HG02623 (cell line): ENCODE measurements around the gene DPH6.
"Not testable (repeated sequence)": the region's sequence is repeated elsewhere in the genome, so short reads cannot be mapped to it uniquely, and the experiment has no call there.

Experiments used
- ATAC-seq: cut with Tn5 transposase; IDR thresholded peaks from one replicate; pipeline ENCODE4 v1.9.1; 2021; ENCODE audit warnings: moderate library complexity; ENCODE audit not compliant: unreplicated experiment

DPH6 gene

GRCh38 chr15:35441279-35441678 lies 104.7 kb downstream of the DPH6 start:
- not testable (repeated sequence) for ATAC-seq

- no peak for ATAC-seq
Measured at GRCh38 chr15:35440265-35440664, 105.7 kb downstream of the DPH6 start.

GRCh38 chr15:35439291-35439690 lies 106.7 kb downstream of the DPH6 start:
- no peak for ATAC-seq

- ATAC-seq = no peak
Measured at GRCh38 chr15:35437157-35437556, 108.8 kb downstream of the DPH6 start.

GRCh38 chr15:35436422-35436821 lies 109.5 kb downstream of the DPH6 start:
- ATAC-seq = no peak

- ATAC-seq = no peak
Measured at GRCh38 chr15:35431281-35431680, 114.7 kb downstream of the DPH6 start.

GRCh38 chr15:35430301-35430700 lies 115.7 kb downstream of the DPH6 start:
- ATAC-seq = no peak

GRCh38 chr15:35427496-35427895 lies 118.5 kb downstream of the DPH6 start:
- no peak for ATAC-seq

- ATAC-seq = no peak
Measured at GRCh38 chr15:35427091-35427490, 118.9 kb downstream of the DPH6 start.

- no peak for ATAC-seq
Measured at GRCh38 chr15:35410775-35411174, 135.2 kb downstream of the DPH6 start.

GRCh38 chr15:35399901-35400300 lies 146.1 kb downstream of the DPH6 start:
- no peak for ATAC-seq

GRCh38 chr15:35397027-35397426 lies 148.9 kb downstream of the DPH6 start:
- ATAC-seq = no peak

GRCh38 chr15:35394416-35394815 lies 151.5 kb downstream of the DPH6 start:
- ATAC-seq = no peak

GRCh38 chr15:35393398-35393797 lies 152.6 kb downstream of the DPH6 start:
- no peak for ATAC-seq

- not testable (repeated sequence) for ATAC-seq
Measured at GRCh38 chr15:35391408-35391984, 154.5 kb downstream of the DPH6 start.

GRCh38 chr15:35383506-35383905 lies 162.5 kb downstream of the DPH6 start:
- no peak for ATAC-seq

- ATAC-seq = no peak
Measured at GRCh38 chr15:35381328-35381727, 164.6 kb downstream of the DPH6 start.

GRCh38 chr15:35379972-35380371 lies 166.0 kb downstream of the DPH6 start:
- no peak for ATAC-seq

- ATAC-seq = not testable (repeated sequence)
Measured at GRCh38 chr15:35378454-35378853, 167.5 kb downstream of the DPH6 start.

GRCh38 chr15:35376707-35377106 lies 169.3 kb downstream of the DPH6 start:
- ATAC-seq = no peak

GRCh38 chr15:35374661-35375060 lies 171.3 kb downstream of the DPH6 start:
- no peak for ATAC-seq

GRCh38 chr15:35362195-35362829 lies 183.7 kb downstream of the DPH6 start:
- no peak for ATAC-seq

- ATAC-seq = no peak
Measured at GRCh38 chr15:35358824-35359223, 187.1 kb downstream of the DPH6 start.
